GM12801 (cell line): ENCODE measurements around the gene ARF6.

Experiments used
- CTCF ChIP-seq: IDR thresholded peaks from one replicate; pipeline ENCODE4 v1.5.1; 2011; ENCODE audit warnings: control low read depth; ENCODE audit not compliant: insufficient read length; ENCODE audit errors: extremely low read depth

The ARF6 gene

GRCh38 chr14:49892636-49893308 lies at the start of gene ARF6:
TSS of gene ARF6 (plus strand) at chr14:49893082. CDS start at chr14:49893737, 655 bp downstream.
- TF ChIP-seq CTCF: no peak

- no peak for TF ChIP-seq CTCF
Measured at GRCh38 chr14:49849213-49849847, 43.6 kb upstream of the ARF6 start.

- TF ChIP-seq CTCF: no peak
Measured at GRCh38 chr14:49851813-49852212, 41.1 kb upstream of the ARF6 start.

GRCh38 chr14:49852301-49853157 lies 40.4 kb upstream of the ARF6 start, which contains the start of gene NEMF:
TSS of gene NEMF (minus strand) at chr14:49852788. CDS start at chr14:49852753, 35 bp downstream.
- no peak for TF ChIP-seq CTCF

- no peak for TF ChIP-seq CTCF
Measured at GRCh38 chr14:49853158-49853477, 39.8 kb upstream of the ARF6 start.

- no peak for TF ChIP-seq CTCF
Measured at GRCh38 chr14:49853572-49854375, 39.1 kb upstream of the ARF6 start.
